Testis (tissue), 2 donors: ENCODE data around the gene SOHLH2.

Experiments used
- POLR2A ChIP-seq: fragments of 450-650 bp; IDR thresholded peaks from one replicate; pipeline ENCODE4 v1.6.1; 2017; ENCODE audit warnings: antibody characterized with exemption, mild to moderate bottlenecking, moderate library complexity
- TF ChIP-seq, protein P1 (sequence below), 3 experiments: fragments of 450-650 bp in 2 of 3; fragments of 200-600 bp in 1 of 3; sonication (generic) in 1 of 3; IDR thresholded peaks; one replicate each; pipeline ENCODE4 v1.5.1; 2016 to 2019; ENCODE audit warnings: antibody characterized with exemption in 3 of 3, mild to moderate bottlenecking in 2 of 3, moderate library complexity in 1 of 3

DNA sequence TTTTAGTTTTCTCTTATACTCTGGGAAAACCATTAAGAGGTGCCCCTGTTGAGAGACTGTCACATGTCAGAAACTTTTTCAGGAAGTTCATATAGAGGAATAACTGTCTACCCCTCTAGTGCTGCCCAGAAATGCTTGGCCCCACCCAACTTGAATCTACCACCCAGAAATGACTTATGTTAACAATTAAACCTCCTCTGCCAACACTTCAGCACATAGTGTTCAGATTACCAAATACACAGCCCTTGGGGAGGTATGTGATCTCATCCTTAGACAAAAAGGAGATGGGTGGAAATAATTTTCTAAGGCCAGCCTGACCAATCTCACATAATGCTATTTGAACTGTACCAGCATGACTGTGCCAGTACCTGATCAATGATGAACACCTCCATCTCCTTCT is 47.6 kb upstream of the SOHLH2 start:
- TF ChIP-seq, protein P1, sequence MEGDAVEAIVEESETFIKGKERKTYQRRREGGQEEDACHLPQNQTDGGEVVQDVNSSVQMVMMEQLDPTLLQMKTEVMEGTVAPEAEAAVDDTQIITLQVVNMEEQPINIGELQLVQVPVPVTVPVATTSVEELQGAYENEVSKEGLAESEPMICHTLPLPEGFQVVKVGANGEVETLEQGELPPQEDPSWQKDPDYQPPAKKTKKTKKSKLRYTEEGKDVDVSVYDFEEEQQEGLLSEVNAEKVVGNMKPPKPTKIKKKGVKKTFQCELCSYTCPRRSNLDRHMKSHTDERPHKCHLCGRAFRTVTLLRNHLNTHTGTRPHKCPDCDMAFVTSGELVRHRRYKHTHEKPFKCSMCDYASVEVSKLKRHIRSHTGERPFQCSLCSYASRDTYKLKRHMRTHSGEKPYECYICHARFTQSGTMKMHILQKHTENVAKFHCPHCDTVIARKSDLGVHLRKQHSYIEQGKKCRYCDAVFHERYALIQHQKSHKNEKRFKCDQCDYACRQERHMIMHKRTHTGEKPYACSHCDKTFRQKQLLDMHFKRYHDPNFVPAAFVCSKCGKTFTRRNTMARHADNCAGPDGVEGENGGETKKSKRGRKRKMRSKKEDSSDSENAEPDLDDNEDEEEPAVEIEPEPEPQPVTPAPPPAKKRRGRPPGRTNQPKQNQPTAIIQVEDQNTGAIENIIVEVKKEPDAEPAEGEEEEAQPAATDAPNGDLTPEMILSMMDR (IDR thresholded peaks at IDR 0.05), result no peak
- no peak for TF ChIP-seq POLR2A
